Type B pancreatic cell (in vitro differentiated cells): Measurements from ENCODE around the gene FBXL20. TPM values are rescaled to one million over a fixed set of nuclear protein-coding genes. Genes with fewer than 3 reads are reported as not detected.

Experiments used
- DNase-seq: peaks from one replicate; pipeline ENCODE4 v3.0.0; 2021; ENCODE audit warnings: mixed read lengths; ENCODE audit not compliant: unreplicated experiment; ENCODE audit errors: extremely low spot score
- H3K27ac Mint-ChIP-seq: 2 replicates; pipeline ENCODE4 v1.8.0; 2021; ENCODE audit warnings: mild to moderate bottlenecking, mixed read lengths
- H3K27me3 Mint-ChIP-seq: 2 replicates; pipeline ENCODE4 v1.8.0; 2021; ENCODE audit warnings: mixed read lengths
- H3K36me3 Mint-ChIP-seq: 2 replicates; pipeline ENCODE4 v1.8.0; 2021; ENCODE audit warnings: mixed read lengths
- H3K4me1 Mint-ChIP-seq: one replicate; pipeline ENCODE4 v1.8.0; 2021; ENCODE audit warnings: mixed read lengths; ENCODE audit not compliant: unreplicated experiment
- H3K4me3 Mint-ChIP-seq: 2 replicates; pipeline ENCODE4 v1.8.0; 2021; ENCODE audit warnings: mild to moderate bottlenecking, mixed read lengths
- H3K9me3 Mint-ChIP-seq: 2 replicates; pipeline ENCODE4 v1.8.0; 2021; ENCODE audit warnings: mixed read lengths
- CTCF ChIP-seq: fragments of 200-600 bp; sonication (generic); conservative IDR thresholded peaks from 2 replicates; pipeline ENCODE4 v1.5.0; 2021; ENCODE audit warnings: antibody characterized with exemption, mild to moderate bottlenecking
- total RNA-seq: library from RNA; stranded (reverse); gene quantifications from 2 replicates; pipeline ENCODE4 v1.2.1, GENCODE V29; 2021; ENCODE audit warnings: low replicate concordance

The FBXL20 gene
- total RNA-seq, 1 donor from 2014 or later, result 21.6 TPM

- no peak overlapping the region for H3K27ac Mint-ChIP-seq
- no peaks in the 10 kb centered on the region for H3K27me3 Mint-ChIP-seq
- peaks cover 17% of the 10 kb centered on the region for H3K36me3 Mint-ChIP-seq
- H3K9me3 Mint-ChIP-seq, result no peaks in the 10 kb centered on the region
- peaks cover 13% of the 10 kb centered on the region for H3K4me1 Mint-ChIP-seq
- H3K4me3 Mint-ChIP-seq, result peak overlapping the region; percentile 28
- no peak for TF ChIP-seq CTCF
- DNase-seq, result no peak
Measured at GRCh38 chr17:39404542-39405378, 3.3 kb upstream of the FBXL20 start.

- no peak for TF ChIP-seq CTCF
- H3K9me3 Mint-ChIP-seq, result no peaks in the 10 kb centered on the region
- no peaks in the 10 kb centered on the region for H3K27me3 Mint-ChIP-seq
- H3K4me3 Mint-ChIP-seq, result peak overlapping the region; percentile 99
- peaks cover 1% of the 10 kb centered on the region for H3K36me3 Mint-ChIP-seq
- no peak for DNase-seq
- peaks cover 13% of the 10 kb centered on the region for H3K4me1 Mint-ChIP-seq
- H3K27ac Mint-ChIP-seq, result peak overlapping the region; percentile 82
Measured at GRCh38 chr17:39402890-39403605, 1.6 kb upstream of the FBXL20 start.

GRCh38 chr17:39402244-39402889, 941 bp upstream of the FBXL20 start:
- DNase-seq, result peak; percentile 89
- H3K4me3 Mint-ChIP-seq, result peak overlapping the region; percentile 99
- no peaks in the 10 kb centered on the region for H3K36me3 Mint-ChIP-seq

GRCh38 chr17:39400547-39401411, 647 bp downstream of the FBXL20 start:
- no peaks in the 10 kb centered on the region for H3K36me3 Mint-ChIP-seq
- peak overlapping the region; percentile 96 for H3K27ac Mint-ChIP-seq
- no peak for DNase-seq
- no peak for TF ChIP-seq CTCF
- H3K9me3 Mint-ChIP-seq, result no peaks in the 10 kb centered on the region
- H3K27me3 Mint-ChIP-seq, result no peaks in the 10 kb centered on the region
- peak overlapping the region; percentile 99 for H3K4me3 Mint-ChIP-seq
- peaks cover 18% of the 10 kb centered on the region for H3K4me1 Mint-ChIP-seq

More at GRCh38 chr17:39402244-39402889, 941 bp upstream of the FBXL20 start:
- no peaks in the 10 kb centered on the region for H3K9me3 Mint-ChIP-seq
- TF ChIP-seq CTCF, result no peak
- H3K27ac Mint-ChIP-seq, result peak overlapping the region; percentile 92
- peaks cover 17% of the 10 kb centered on the region for H3K4me1 Mint-ChIP-seq
- no peaks in the 10 kb centered on the region for H3K27me3 Mint-ChIP-seq

GRCh38 chr17:39399791-39400190, 1.6 kb downstream of the FBXL20 start:
- peak overlapping the region; percentile 99 for H3K4me3 Mint-ChIP-seq
- H3K27ac Mint-ChIP-seq, result peak overlapping the region; percentile 96
- H3K36me3 Mint-ChIP-seq, result no peaks in the 10 kb centered on the region
- no peak for DNase-seq
- peaks cover 18% of the 10 kb centered on the region for H3K4me1 Mint-ChIP-seq
- no peaks in the 10 kb centered on the region for H3K9me3 Mint-ChIP-seq
- TF ChIP-seq CTCF, result no peak
- H3K27me3 Mint-ChIP-seq, result no peaks in the 10 kb centered on the region
